ENCODE data around the gene SERBP1.
"Not testable (repeated sequence)": the region's sequence is repeated elsewhere in the genome, so short reads cannot be mapped to it uniquely, and the experiment has no call there.

The SERBP1 gene

DNA sequence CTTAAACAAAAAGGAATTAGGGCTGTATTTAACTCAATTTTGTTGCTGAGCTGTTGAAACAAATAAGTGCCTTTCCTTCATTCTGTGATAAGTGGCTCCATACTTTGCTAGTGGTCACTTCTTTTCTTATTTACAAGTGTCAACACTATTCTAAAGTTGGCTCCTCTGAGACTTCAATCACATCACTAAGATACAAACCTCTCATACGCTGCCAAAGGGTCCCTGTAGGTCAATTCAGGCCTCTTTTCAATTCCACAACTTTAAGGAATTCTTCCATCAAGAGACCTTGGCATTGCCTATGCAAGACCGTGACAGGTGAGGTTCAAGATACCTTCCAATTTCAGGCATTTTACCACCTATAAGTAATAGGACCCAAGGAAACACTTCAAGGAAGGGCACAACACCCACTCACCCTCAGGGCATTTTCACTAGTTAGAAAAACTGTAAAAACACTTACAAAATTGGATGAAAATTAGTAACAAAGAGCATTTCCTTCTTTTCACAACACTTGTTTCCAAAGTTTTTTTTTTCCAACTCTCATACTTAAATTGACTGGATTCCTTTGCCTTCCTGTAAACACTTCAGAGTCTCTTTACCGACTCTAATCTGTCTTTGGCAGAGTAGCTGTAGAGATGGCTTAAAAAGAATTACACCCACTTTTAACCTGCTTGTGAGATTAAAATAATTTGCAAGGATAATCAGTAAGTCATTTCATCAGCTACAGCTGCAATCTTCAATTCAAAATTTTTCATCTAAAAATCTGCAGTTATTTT, 24.5 kb downstream of the SERBP1 start:
- DNase-seq: no peak

DNA sequence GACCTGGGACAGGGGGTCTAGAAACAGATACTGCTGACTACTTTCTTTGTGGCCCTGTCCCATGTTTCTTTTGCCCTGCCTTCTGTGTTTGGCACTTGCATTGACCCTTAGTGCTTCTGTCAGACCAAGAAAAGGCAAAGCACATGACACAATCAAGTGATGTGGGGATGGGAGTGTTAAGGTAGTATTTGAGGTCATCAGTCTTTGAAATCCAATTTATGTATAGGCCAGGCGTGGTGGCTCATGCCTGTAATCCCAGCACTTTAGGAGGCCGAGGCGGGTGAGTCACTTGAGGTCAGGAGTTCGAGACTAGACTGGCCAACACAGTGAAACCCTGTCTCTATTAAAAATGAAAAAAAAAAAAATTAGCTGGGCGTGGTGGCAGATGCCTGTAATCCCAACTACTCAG, 26.0 kb downstream of the SERBP1 start:
- peak; percentile 30 for DNase-seq

DNA sequence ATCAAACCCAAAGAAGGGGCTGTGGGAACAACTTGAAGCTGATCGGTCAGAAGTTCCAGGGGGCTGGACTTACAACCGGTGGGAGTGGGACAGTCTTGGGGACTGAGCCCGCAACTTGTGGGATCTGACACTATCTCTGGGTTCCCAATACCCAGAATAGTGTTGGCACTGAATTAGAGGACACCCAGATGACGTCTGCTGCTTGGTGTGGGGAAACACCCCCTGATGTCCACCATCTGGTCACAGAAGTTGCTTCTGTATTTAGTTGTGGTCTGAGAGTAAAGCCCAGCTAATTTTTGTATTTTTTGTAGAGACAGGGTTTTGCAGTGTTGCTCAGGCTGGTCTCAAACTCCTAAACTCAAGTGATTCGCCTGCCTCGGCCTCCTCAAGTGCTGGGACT, 28.8 kb downstream of the SERBP1 start:
- DNase-seq: peak; percentile 8

DNA sequence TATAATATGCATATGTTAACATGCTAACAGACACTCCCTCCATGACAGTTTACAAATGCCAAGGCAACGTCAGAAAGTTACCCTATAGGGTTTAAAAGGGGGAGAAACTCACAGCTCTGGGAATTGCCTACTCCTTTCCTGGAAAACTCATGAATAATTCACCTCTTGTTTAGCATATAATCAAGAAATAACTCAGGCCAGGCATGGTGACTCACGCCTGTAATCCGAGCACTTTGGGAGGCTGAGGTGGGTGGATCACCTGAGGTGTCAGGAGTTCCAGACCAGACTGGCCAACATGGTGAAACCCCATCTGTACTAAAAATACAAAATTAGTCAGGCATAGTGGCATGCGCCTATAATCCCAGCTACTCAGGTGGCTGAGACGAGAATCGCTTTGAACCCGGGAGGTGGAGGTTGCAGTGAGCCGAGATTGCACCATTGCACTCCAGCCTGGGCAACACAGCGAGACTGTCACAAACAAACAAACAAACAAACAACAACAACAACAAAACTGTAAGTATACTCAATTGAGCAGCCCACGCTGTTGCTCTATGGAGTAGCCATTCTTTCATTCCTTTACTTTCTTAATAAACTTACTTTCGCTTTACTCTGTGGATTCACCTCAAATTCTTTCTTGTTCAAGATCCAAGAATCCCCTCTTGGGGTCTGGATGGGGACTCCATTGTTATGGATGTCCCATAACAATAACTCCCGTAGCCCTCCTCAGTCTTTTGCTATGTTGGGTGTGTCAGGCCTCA, 30.0 kb downstream of the SERBP1 start:
- DNase-seq: not testable (repeated sequence)

GRCh38 chr1:67399199-67399993, 30.8 kb downstream of the SERBP1 start:
- no peak for DNase-seq

DNA sequence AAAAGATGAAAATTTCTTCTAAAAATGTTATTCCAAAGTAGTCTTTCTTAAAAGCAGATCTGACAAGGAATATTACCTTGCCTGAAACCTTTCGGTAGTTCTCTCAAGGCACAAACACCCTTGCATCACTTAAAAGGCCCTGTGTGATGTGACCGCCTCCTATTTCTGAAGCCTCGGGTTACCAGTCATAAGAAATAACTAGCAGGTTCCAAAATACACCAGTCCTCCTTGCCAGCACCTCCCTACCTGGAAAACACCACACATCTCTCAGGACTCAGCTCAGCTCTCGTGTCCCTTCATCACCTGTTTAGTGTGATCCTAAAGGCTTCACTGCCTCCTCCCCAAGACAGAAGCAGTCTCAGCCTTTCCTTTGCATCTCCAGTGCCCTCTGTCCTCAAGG, 35.7 kb downstream of the SERBP1 start:
- no peak for DNase-seq

DNA sequence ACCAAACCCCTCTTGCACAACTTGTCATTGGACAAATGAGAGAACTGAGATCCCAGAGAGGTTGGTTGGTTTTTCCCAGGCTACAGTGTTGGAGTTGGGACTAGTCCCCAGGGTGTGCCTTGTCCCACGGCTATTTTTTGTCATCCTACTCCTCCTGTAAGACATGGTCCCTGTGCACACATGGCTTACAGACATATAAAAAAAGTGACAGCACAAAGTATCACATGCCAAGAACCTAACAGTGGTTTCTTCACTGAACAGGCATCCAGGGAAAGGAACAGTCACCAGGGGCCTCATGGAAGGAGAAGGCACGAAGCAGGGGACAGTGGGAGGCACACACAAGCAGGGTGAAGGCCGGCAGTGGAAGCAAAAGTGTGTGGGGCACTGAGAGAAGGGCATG, 36.5 kb downstream of the SERBP1 start:
- no peak for DNase-seq

GRCh38 chr1:67393240-67393639, 37.0 kb downstream of the SERBP1 start:
- DNase-seq: no peak

- DNase-seq: no peak
Observed at GRCh38 chr1:67390041-67390887, 39.9 kb downstream of the SERBP1 start.

- DNase-seq: no peak
Observed at GRCh38 chr1:67383999-67384638, 46.1 kb downstream of the SERBP1 start.

DNA sequence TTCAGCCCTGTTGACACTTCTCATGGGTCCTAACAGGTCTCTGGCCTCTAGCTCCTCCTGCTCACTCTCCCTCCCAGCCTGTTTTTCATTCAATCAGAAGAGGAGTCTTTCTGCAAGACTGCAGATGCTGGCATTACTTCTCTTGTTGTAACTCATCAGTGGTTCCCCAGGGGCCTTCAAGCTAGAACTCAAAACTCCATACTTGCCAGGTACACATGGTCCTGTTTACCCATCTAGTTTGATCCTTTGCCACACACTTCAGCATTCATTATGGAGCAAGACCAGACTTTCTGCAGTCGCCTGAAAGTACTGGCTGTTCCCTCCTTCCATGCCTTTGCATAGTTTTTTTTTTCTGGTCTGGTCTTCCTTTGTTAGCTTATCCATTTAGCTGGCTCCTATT, 47.9 kb downstream of the SERBP1 start:
- no peak for DNase-seq

GRCh38 chr1:67381154-67381553, 49.0 kb downstream of the SERBP1 start:
- no peak for DNase-seq

GRCh38 chr1:67377253-67377652, 52.9 kb downstream of the SERBP1 start:
- DNase-seq: no peak

GRCh38 chr1:67376381-67376780, 53.8 kb downstream of the SERBP1 start:
- no peak for DNase-seq

DNA sequence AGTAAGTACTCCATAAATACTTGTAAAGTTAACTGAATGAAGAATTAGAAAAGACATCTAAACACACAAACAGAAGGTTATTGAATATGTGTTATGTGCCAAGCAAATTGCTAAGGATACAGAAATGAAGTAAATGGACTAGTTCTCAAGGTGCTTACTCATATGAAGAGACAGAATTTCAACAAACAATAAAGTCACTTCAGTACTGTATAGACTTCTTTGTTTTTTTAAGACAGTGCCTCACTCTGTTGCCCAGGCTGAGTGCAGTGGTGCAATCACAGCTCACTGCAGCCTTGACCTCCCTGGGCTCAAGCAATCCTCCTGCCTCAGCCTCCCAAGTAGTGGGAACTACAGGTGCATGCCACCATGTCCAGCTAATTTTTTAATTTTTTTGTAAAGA, 57.3 kb downstream of the SERBP1 start:
- DNase-seq: no peak

GRCh38 chr1:67372136-67372535, 58.1 kb downstream of the SERBP1 start:
- no peak for DNase-seq

- DNase-seq: no peak
Observed at GRCh38 chr1:67371681-67372080, 58.5 kb downstream of the SERBP1 start.

- no peak for DNase-seq
Observed at GRCh38 chr1:67371043-67371442, 59.2 kb downstream of the SERBP1 start.

- no peak for DNase-seq
Observed at GRCh38 chr1:67368046-67368514, 62.1 kb downstream of the SERBP1 start.

- DNase-seq: no peak
Observed at GRCh38 chr1:67367370-67368045, 62.7 kb downstream of the SERBP1 start.

DNA sequence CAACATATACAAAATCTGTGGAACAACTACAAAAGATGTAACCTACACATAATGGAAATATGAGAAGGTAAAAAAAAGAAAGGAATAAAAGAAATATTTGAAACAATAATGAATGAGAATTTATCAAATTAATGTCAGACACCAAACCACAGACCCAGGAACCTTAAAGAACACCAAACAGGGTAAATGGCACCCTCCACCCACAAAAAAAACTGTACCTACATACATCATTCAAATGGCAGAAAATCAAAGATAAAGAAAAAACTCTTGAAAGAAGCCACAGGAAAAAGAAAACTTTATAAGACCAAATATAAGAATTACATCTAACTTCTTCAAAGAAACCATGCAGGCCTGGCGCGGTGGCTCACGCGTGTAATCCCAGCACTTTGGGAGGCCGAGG, 68.6 kb downstream of the SERBP1 start:
- DNase-seq: no peak

All from MV-4-11 (cell line).